ENCODE measurements around the gene UQCR10.

DNA sequence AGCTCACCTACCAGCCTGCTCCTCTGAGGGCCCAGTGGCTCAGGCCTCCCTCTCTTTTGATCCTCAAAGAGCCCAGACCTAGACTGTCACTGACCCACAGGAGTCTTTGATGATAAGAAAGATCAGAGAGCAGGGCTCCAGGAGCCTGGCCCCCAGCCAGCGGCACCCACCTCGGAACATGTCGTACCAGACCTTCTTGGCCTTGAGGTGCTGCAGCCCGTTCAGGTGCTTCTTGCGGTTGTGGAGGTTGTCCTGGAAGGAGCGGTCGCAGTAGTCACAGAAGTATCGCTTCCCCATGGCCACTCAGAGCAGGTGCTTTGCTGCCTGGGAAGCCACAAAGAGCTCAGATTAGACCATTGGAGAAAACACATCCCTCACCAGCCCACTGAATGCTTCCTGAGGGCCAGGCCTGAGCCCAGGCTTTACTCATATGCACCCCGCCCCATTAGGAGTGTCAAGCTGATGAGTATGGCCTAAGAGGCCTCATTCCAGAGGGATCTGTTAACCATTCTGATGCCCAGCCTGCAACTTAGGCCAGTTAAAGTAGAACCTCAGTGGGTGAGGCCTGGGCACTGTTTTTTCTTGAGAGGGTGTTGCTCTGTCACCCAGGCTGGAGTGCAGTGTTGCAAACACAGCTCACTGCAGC, 18.8 kb upstream of the UQCR10 start:
- TF ChIP-seq, protein P1, sequence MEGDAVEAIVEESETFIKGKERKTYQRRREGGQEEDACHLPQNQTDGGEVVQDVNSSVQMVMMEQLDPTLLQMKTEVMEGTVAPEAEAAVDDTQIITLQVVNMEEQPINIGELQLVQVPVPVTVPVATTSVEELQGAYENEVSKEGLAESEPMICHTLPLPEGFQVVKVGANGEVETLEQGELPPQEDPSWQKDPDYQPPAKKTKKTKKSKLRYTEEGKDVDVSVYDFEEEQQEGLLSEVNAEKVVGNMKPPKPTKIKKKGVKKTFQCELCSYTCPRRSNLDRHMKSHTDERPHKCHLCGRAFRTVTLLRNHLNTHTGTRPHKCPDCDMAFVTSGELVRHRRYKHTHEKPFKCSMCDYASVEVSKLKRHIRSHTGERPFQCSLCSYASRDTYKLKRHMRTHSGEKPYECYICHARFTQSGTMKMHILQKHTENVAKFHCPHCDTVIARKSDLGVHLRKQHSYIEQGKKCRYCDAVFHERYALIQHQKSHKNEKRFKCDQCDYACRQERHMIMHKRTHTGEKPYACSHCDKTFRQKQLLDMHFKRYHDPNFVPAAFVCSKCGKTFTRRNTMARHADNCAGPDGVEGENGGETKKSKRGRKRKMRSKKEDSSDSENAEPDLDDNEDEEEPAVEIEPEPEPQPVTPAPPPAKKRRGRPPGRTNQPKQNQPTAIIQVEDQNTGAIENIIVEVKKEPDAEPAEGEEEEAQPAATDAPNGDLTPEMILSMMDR (IDR thresholded peaks at IDR 0.05), result no peak
- no peak for TF ChIP-seq POLR2A (IDR thresholded peaks at IDR 0.05)

All from thyroid gland (tissue), 4 donors.